Neural crest cell (in vitro differentiated cells): ENCODE measurements around the gene AKAP9. TPM values are rescaled to one million over a fixed set of nuclear protein-coding genes. Genes with fewer than 3 reads are reported as not detected.

ENCODE experiments used
- DNase-seq: peaks from one replicate; pipeline ENCODE4 v3.0.0; 2021; ENCODE audit warnings: low read depth, mixed read lengths, low spot score
- H3K27ac Mint-ChIP-seq: one replicate; pipeline ENCODE4 v1.8.0; 2021; ENCODE audit warnings: mild to moderate bottlenecking, mixed read lengths; ENCODE audit not compliant: unreplicated experiment
- H3K27me3 Mint-ChIP-seq: 2 replicates; pipeline ENCODE4 v1.8.0; 2021; ENCODE audit warnings: low read depth, mild to moderate bottlenecking, mixed read lengths
- H3K36me3 Mint-ChIP-seq: 2 replicates; pipeline ENCODE4 v1.8.0; 2021; ENCODE audit warnings: low read depth, mild to moderate bottlenecking, mixed read lengths
- H3K4me1 Mint-ChIP-seq: 2 replicates; pipeline ENCODE4 v1.8.0; 2021; ENCODE audit warnings: mixed read lengths
- H3K4me3 Mint-ChIP-seq: one replicate; pipeline ENCODE4 v1.8.0; 2021; ENCODE audit warnings: mild to moderate bottlenecking, mixed read lengths
- H3K9me3 Mint-ChIP-seq: 2 replicates; pipeline ENCODE4 v1.8.0; 2021; ENCODE audit warnings: mixed read lengths
- total RNA-seq: library from RNA; stranded (reverse); gene quantifications from 2 replicates; pipeline ENCODE4 v1.2.1, GENCODE V29; 2021
- TF ChIP-seq, protein P1 (sequence below): fragments of 200-600 bp; sonication (generic); conservative IDR thresholded peaks from 2 replicates; pipeline ENCODE4 v1.5.0; 2021; ENCODE audit warnings: antibody characterized with exemption, mild to moderate bottlenecking

The AKAP9 gene
- total RNA-seq, 1 donor from 2014 or later: 32.0 TPM

DNA sequence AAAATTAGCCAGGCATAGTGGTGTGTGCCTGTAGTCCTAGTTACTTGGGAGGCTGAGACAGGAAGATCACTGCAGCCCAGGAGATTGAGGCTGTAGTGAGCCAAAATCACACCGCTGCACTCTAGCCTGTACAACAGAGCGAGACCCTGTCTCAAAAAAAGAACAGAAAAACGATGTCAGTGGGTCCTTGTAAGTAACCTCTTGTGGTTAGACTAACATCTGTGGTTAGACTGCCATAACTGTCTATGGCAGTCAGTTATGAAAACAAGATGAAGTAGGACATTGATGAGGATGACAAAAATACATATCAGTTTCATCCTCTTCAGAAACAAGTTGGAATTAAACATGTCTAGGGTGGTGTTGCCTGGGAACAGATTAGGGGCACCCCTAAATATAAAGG is 53.3 kb downstream of the AKAP9 start:
- Mint-ChIP-seq H3K4me1 (no peaks in the 10 kb centered on the region), H3K27me3 (no peaks in the 10 kb centered on the region), H3K9me3 (no peaks in the 10 kb centered on the region), H3K36me3 (peaks cover 5% of the 10 kb centered on the region), H3K4me3 (no peak overlapping the region), H3K27ac (no peak overlapping the region)
- TF ChIP-seq, protein P1, sequence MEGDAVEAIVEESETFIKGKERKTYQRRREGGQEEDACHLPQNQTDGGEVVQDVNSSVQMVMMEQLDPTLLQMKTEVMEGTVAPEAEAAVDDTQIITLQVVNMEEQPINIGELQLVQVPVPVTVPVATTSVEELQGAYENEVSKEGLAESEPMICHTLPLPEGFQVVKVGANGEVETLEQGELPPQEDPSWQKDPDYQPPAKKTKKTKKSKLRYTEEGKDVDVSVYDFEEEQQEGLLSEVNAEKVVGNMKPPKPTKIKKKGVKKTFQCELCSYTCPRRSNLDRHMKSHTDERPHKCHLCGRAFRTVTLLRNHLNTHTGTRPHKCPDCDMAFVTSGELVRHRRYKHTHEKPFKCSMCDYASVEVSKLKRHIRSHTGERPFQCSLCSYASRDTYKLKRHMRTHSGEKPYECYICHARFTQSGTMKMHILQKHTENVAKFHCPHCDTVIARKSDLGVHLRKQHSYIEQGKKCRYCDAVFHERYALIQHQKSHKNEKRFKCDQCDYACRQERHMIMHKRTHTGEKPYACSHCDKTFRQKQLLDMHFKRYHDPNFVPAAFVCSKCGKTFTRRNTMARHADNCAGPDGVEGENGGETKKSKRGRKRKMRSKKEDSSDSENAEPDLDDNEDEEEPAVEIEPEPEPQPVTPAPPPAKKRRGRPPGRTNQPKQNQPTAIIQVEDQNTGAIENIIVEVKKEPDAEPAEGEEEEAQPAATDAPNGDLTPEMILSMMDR: no peak
- DNase-seq: no peak

DNA sequence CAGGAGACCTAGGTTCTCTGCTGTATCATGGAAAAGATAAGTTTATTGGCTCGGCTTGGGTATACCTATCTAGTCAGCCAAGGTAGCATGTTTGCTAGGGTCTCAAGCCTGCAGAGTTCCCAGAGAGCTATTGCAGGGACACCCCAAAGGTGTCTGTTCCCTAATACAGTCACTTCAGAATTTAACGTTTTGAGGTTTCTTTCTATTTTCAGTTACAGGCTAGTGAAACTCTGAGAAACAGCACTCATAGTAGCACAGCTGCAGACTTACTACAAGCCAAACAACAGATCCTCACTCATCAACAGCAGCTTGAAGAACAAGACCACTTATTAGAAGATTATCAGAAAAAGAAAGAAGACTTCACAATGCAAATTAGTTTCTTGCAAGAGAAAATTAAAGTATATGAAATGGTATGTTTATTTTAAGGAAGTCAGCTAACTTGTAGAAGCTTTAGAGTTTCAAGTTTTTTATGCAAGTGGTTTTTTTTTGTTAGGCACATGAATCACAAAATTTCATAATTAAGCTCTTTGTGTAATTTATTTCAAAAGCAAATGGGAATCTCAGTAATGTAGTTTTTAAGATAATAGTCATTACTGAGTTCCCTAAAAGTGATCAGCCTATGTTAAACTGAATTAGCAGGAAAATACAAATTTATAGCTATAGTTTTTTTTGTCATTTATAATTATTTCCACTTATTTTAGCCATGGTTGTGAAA is 54.9 kb downstream of the AKAP9 start:
- Mint-ChIP-seq H3K27ac (no peak overlapping the region), H3K4me3 (no peak overlapping the region), H3K9me3 (no peaks in the 10 kb centered on the region), H3K36me3 (peaks cover 5% of the 10 kb centered on the region), H3K4me1 (no peaks in the 10 kb centered on the region), H3K27me3 (no peaks in the 10 kb centered on the region)
- no peak for DNase-seq
- TF ChIP-seq, protein P1: no peak

DNA sequence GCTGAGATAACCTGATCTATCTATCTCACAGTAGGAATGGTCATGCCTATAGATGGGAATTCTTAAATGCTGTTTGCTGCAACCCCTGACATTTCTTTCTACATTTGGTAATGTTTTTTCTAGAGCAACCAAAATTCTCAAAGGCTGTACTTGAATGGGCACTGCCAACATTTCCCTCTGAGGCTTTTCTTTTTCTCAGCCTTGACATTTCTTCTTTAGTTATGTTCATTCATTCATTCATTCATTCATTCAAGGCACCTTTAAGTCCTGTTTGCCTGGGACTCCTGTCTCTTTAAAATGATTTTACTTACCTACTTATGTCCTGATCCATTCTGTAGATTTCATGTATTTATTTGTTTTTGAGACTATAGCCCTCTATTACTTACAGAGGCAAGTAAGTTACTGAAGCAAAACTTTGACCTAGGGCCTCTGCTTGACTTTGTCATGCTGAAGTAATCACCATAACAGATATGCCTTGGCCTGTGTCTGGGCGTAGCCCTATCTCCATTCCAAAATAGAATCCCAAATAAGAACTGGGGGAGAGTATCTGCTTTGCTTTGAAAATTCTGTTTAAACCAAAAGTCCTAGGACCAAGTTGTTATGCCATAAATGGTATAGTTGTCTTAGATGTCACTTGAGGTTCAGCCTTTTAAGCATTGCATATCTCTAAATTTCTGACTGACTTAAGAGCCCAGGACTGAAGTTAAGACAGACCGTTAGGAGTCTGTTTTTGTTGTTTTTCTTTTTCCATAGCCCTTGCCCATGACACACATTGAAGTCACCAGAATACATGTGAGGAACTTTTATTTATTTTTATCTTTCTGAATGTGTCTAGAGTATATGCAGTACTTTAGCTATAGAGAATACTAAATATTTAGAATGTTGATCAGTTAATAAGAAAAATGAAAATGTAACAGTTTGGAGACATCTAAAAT is 59.2 kb downstream of the AKAP9 start:
- no peaks in the 10 kb centered on the region for H3K27me3 Mint-ChIP-seq
- H3K27ac Mint-ChIP-seq: no peak overlapping the region
- DNase-seq: no peak
- H3K4me1 Mint-ChIP-seq: no peaks in the 10 kb centered on the region
- no peak overlapping the region for H3K4me3 Mint-ChIP-seq
- H3K36me3 Mint-ChIP-seq: peaks cover 28% of the 10 kb centered on the region
- peaks cover 3% of the 10 kb centered on the region for H3K9me3 Mint-ChIP-seq
- TF ChIP-seq, protein P1: no peak

DNA sequence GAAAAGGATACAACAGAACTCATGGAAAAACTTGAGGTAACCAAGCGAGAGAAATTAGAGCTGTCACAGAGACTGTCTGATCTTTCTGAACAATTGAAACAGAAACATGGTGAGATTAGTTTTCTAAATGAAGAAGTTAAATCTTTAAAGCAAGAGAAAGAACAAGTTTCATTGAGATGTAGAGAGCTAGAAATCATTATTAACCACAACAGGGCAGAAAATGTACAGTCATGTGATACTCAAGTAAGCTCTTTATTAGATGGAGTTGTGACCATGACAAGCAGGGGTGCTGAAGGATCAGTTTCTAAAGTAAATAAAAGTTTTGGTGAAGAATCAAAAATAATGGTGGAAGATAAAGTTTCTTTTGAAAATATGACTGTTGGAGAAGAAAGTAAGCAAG is 62.1 kb downstream of the AKAP9 start:
- Mint-ChIP-seq H3K36me3 (peaks cover 42% of the 10 kb centered on the region), H3K4me3 (no peak overlapping the region), H3K27me3 (no peaks in the 10 kb centered on the region), H3K4me1 (no peaks in the 10 kb centered on the region), H3K9me3 (peaks cover 6% of the 10 kb centered on the region), H3K27ac (no peak overlapping the region)
- TF ChIP-seq, protein P1: no peak
- DNase-seq: no peak

DNA sequence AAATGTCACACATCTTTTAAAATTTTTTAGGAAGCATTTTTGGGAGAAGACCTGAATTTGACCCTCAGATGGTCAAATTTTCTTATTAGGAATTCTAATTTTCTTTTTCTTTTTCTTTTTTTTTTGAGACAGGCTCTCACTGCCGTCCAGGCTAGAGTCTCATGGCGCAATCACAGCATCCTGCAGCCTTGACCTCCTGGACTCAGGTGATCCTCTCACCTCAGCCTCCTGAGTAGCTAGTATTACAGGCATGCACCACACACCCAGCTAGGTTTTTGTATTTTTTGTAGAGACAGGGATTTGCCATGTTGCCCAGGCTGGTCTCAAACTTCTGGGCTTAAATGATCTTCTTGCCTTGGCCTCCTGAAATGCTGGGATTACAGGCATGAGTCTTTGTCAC is 65.4 kb downstream of the AKAP9 start:
- Mint-ChIP-seq H3K27me3 (no peaks in the 10 kb centered on the region), H3K36me3 (peaks cover 54% of the 10 kb centered on the region), H3K4me1 (no peaks in the 10 kb centered on the region), H3K4me3 (no peak overlapping the region), H3K27ac (no peak overlapping the region), H3K9me3 (peaks cover 10% of the 10 kb centered on the region)
- no peak for DNase-seq
- TF ChIP-seq, protein P1: no peak
